Naive thymus-derived CD8-positive, alpha-beta T cell (primary cell): ENCODE measurements around the gene GGCT. TPM values are rescaled to one million over a fixed set of nuclear protein-coding genes. Genes with fewer than 3 reads are reported as not detected.
A peak's percentile ranks its signal among the peaks of the same experiment; 100 is the strongest.
"Not testable (repeated sequence)": the region's sequence is repeated elsewhere in the genome, so short reads cannot be mapped to it uniquely, and the experiment has no call there.

Experiments used
- ATAC-seq, 2 donors: fragments of 150-1000 bp; cut with Tn5 transposase in 1 of 2; sonication (Bioruptor Pico), chemical (Tn5 transposase) in 1 of 2; 1 replicate in 1 of 2; 2 replicates in 1 of 2; pipeline ENCODE4 v1.10.0; 2021; ENCODE audit warnings: mild to moderate bottlenecking in 2 of 2, moderate library complexity in 2 of 2
- POLR2A ChIA-PET: fragments of 350-600 bp; sonication (Branson Sonifier 250); formaldehyde crosslinking; loops from one replicate; lab custom pipeline; 2021; ENCODE audit warnings: antibody characterized with exemption; lab: Charles Lee
- DNase-seq, 10 donors: peaks; one replicate each; pipeline versions ENCODE4 v3.0.0 to v3.0.0-alpha.2; 2020 to 2022
- H3K27ac Mint-ChIP-seq, 10 donors: one replicate each; pipeline ENCODE4 v1.8.0; 2020 to 2022; ENCODE audit warnings: mild to moderate bottlenecking in 10 of 10, mixed read lengths in 10 of 10, moderate library complexity in 4 of 10, inconsistent platforms in 1 of 10
- H3K27me3 Mint-ChIP-seq, 5 donors: one replicate each; pipeline ENCODE4 v1.8.0; 2021 to 2022; ENCODE audit warnings: mixed read lengths in 5 of 5
- H3K36me3 Mint-ChIP-seq, 3 donors: one replicate each; pipeline ENCODE4 v1.8.0; 2020 to 2022; ENCODE audit warnings: mixed read lengths in 3 of 3, mild to moderate bottlenecking in 2 of 3, inconsistent platforms in 1 of 3
- H3K4me1 Mint-ChIP-seq, 4 donors: one replicate each; pipeline ENCODE4 v1.8.0; 2021 to 2022; ENCODE audit warnings: mixed read lengths in 4 of 4
- H3K4me3 Mint-ChIP-seq, 10 donors: one replicate each; pipeline ENCODE4 v1.8.0; 2020 to 2022; ENCODE audit warnings: mild to moderate bottlenecking in 10 of 10, mixed read lengths in 10 of 10, moderate library complexity in 6 of 10, inconsistent platforms in 1 of 10
- H3K9me3 Mint-ChIP-seq, 9 donors: one replicate each; pipeline ENCODE4 v1.8.0; 2020 to 2022; ENCODE audit warnings: mixed read lengths in 9 of 9, mild to moderate bottlenecking in 3 of 9, inconsistent platforms in 1 of 9, moderate library complexity in 1 of 9
- polyA plus RNA-seq, 3 donors: library from polyadenylated mRNA; unstranded; fragments of 300-500 nt; fragmentation: Illumina TruSeq; gene quantifications; one replicate each; pipeline ENCODE4 v1.2.3, GENCODE V29; 2021
- total RNA-seq, 8 experiments: library from RNA in 2 of 8; stranded (reverse) in 2 of 8; gene quantifications; one replicate each; pipeline ENCODE4 v1.2.3 and lab custom pipeline; 2021 to 2026

GGCT gene
- total and polyA plus RNA-seq, 5 experiments from 2014 or later: 13.8 to 28.2 (median 26.0) TPM

- Mint-ChIP-seq H3K36me3 (peaks cover 0 to 7% (median 0%) of the 10 kb centered on the region in 3 donors), H3K27me3 (no peaks in the 10 kb centered on the region), H3K9me3 (no peaks in the 10 kb centered on the region), H3K4me3 (no peak overlapping the region), H3K4me1 (peaks cover 0 to 1% (median 0%) of the 10 kb centered on the region in 4 donors), H3K27ac (peak overlapping the region in 1 of 10 donors; percentile 77)
- DNase-seq (no peak), ATAC-seq (no peak)
- POLR2A ChIA-PET: no interaction called here
Measured at GRCh38 chr7:30513762-30514161, 9.1 kb upstream of the GGCT start.

DNA sequence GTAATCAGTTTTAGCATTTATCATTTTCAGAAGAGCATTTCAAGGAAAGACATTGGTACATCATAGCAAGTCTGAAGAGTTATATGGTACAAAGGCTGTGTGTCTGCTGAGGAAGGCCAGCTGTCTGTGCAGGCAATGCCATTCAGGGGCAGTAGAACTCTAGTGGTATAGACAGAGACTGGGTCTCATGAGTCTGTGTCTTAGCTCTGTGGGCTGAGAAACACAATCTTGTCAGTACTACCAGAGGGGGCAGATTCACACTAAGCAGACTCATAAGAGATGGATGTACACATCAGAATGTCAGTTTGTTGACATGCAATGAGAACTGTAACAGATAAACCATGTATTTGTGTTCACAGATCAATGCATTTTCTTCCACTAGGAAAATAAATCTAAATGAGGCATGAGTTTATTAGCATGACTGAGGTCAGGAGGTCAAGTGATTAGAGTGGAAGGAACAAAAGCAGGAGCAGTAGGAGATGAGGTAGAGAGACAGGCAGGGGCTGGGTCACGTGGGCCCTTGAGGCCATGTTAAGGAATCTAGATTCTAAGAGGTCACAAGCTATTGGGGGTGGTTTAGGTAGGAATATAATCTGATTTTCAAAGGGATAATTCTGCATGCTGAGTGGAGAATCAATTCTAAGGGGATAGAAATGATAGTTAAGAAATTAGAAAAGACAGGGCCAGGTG lies 7.5 kb upstream of the GGCT start:
- DNase-seq: no peak
- no peak overlapping the region for H3K4me3 Mint-ChIP-seq
- POLR2A ChIA-PET: no interaction called here
- H3K27ac Mint-ChIP-seq: peak overlapping the region in 3 of 10 donors; percentile 18 to 77 (median 29)
- H3K4me1 Mint-ChIP-seq: peaks cover 0 to 1% (median 0%) of the 10 kb centered on the region in 4 donors
- no peaks in the 10 kb centered on the region for H3K9me3 Mint-ChIP-seq
- no peak for ATAC-seq
- H3K27me3 Mint-ChIP-seq: no peaks in the 10 kb centered on the region
- H3K36me3 Mint-ChIP-seq: peaks cover 0 to 7% (median 0%) of the 10 kb centered on the region in 3 donors

DNA sequence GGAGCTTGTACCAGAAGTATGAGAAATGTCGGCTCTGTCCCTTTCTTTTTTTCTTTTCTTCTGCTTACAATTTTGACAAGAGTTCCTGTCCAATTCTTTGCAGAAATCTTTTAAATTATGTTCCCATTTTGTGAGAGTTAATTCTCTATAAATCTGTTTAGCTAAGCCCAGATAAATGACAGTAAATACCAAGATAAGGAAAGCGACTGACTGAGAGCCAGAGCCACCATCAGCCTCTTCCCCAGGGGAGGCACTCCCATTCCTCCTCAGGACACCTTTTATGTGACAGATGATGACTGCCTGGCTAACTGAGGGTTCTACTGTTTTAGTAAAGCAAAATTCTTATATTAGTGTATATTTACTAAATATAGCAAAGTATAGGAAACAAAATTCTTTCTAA lies 6.9 kb upstream of the GGCT start:
- Mint-ChIP-seq H3K4me1 (peaks cover 0 to 2% (median under 1%) of the 10 kb centered on the region in 4 donors), H3K9me3 (no peaks in the 10 kb centered on the region), H3K27ac (peak overlapping the region in 1 of 10 donors; percentile 1), H3K27me3 (no peaks in the 10 kb centered on the region), H3K4me3 (no peak overlapping the region), H3K36me3 (peaks cover 0 to 7% (median 0%) of the 10 kb centered on the region in 3 donors)
- POLR2A ChIA-PET: no interaction called here
- DNase-seq: no peak
- ATAC-seq: no peak

DNA sequence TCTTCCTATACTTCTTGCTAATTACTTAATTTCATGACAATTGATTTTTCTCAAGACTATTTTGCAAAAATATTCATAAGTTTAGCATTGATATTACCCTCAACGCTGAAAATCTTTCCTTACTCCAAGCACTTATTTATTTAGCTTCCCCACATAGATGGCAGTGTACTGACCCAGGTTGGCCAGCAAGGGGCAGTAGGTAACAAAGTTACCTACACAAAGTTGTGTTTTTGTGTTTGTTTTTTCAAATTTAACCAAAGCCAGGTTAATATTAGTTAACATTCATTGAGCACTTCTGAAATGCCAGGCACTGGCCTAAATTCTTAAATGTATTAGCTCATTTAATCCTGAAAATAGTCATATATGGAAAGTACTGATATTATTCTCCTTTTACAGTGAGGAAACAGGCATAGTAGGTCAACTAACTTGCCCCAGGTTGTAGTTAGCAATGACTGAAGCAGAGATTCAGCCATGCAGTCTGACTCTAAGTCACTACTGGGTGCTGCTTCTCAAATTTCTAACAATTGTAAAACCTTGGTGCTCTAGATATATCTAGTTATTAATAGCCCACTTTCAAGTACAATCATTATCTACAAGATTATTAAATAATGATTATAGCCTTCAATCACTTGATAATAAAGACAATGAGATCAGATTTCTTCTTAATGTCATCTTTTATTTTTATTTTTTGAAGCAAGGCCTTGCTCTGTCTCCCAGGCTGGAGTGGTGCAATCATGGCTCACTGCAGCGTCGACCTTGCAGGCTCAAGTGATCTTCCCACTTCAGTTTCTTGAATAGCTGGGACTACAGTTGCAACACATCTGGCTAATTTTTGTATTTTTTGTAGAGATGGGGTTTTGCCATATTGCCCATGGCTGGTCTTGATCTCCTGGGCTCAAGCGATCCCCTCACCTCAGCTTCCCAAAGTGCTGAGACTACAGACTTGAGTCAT lies 5.8 kb upstream of the GGCT start:
- POLR2A ChIA-PET: no interaction called here
- H3K4me3 Mint-ChIP-seq: no peak overlapping the region
- DNase-seq: peak in 5 of 10 donors; percentile 14 to 28 (median 25)

GRCh38 chr7:30509171-30509857 lies 4.7 kb upstream of the GGCT start:
- H3K36me3 Mint-ChIP-seq, POLR2A ChIA-PET, DNase-seq, H3K4me3 Mint-ChIP-seq, ATAC-seq, H3K9me3 Mint-ChIP-seq, H3K27me3 Mint-ChIP-seq: not testable (repeated sequence)
- peak overlapping the region in 1 of 10 donors; percentile 6 for H3K27ac Mint-ChIP-seq
- peaks cover 3 to 13% (median 10%) of the 10 kb centered on the region in 4 donors for H3K4me1 Mint-ChIP-seq

More for the DNA sequence above, 5.8 kb upstream of the GGCT start:
- no peaks in the 10 kb centered on the region for H3K9me3 Mint-ChIP-seq
- no peaks in the 10 kb centered on the region for H3K27me3 Mint-ChIP-seq
- ATAC-seq: peak; percentile 66 to 68
- H3K27ac Mint-ChIP-seq: no peak overlapping the region
- peaks cover 1 to 7% (median 5%) of the 10 kb centered on the region in 4 donors for H3K4me1 Mint-ChIP-seq
- H3K36me3 Mint-ChIP-seq: peaks cover 0 to 3% (median 0%) of the 10 kb centered on the region in 3 donors

DNA sequence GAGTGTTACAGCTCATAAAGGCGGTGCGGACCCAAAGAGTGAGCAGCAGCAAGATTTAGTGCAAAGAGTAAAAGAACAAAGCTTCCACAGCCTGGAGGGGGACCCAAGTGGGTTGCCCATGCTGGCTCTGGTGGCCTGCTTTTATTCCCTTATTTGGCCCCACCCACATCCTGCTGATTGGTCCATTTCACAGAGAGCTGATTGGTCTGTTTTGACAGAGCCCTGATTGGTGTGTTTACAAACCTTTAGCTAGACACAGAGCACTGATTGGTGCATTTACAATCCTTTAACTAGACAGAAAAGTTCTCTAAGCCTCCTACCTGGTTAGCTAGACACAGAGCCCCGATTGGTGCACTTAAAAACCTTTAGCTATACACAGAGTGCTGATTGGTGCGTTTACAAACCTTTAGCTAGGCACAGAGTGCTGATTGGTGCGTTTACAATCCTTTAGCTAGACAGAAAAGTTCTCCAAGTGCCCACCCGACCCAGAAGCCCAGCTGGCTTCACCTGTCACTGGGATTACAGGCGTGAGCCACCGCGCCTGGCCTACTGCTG lies 2.8 kb upstream of the GGCT start:
- H3K27me3 Mint-ChIP-seq, H3K9me3 Mint-ChIP-seq, POLR2A ChIA-PET, H3K36me3 Mint-ChIP-seq, DNase-seq, H3K27ac Mint-ChIP-seq, ATAC-seq: not testable (repeated sequence)
- peak overlapping the region in 3 of 10 donors; percentile 14 to 79 (median 29) for H3K4me3 Mint-ChIP-seq
- peaks cover 18 to 30% (median 27%) of the 10 kb centered on the region in 4 donors for H3K4me1 Mint-ChIP-seq

DNA sequence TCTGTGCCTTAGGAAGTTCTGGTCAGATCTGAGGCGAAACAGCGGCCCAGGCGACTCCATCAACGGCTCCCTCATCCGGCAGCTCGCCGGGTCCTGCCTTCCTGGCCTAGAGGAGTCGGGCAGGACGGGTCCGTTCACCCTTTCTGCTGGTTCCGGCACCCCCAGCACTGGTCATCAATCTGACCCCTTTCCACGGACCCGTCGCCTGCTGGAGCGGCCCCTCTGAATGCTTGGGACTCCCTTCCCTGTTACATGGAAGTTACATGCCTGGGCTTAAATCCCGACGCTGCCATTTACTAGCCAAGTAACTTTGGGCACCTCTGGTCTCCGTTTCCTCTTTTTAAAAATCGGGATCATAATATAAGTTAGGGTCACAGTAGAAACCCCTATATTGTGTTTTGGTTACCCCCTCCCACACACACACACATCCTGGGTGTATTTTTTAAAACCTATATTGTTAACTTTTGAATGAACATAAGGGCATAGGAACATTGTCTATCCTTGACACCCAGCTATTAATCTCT lies 607 bp upstream of the GGCT start:
- H3K4me1 Mint-ChIP-seq: peaks cover 23 to 49% (median 40%) of the 10 kb centered on the region in 4 donors
- H3K4me3 Mint-ChIP-seq: peak overlapping the region; percentile 87 to 99 (median 95)
- H3K9me3 Mint-ChIP-seq: no peaks in the 10 kb centered on the region
- DNase-seq (no peak), ATAC-seq (no peak)
- H3K27ac Mint-ChIP-seq: peak overlapping the region; percentile 80 to 97 (median 93)
- H3K27me3 Mint-ChIP-seq: no peaks in the 10 kb centered on the region
- POLR2A ChIA-PET: interaction anchor here (0.9 kb wide), 1 partner anchor 27 kb away, joined by 3 read pairs; the partner anchor contains the start of gene NOD1
- H3K36me3 Mint-ChIP-seq: peaks cover 0 to 4% (median 4%) of the 10 kb centered on the region in 3 donors

DNA sequence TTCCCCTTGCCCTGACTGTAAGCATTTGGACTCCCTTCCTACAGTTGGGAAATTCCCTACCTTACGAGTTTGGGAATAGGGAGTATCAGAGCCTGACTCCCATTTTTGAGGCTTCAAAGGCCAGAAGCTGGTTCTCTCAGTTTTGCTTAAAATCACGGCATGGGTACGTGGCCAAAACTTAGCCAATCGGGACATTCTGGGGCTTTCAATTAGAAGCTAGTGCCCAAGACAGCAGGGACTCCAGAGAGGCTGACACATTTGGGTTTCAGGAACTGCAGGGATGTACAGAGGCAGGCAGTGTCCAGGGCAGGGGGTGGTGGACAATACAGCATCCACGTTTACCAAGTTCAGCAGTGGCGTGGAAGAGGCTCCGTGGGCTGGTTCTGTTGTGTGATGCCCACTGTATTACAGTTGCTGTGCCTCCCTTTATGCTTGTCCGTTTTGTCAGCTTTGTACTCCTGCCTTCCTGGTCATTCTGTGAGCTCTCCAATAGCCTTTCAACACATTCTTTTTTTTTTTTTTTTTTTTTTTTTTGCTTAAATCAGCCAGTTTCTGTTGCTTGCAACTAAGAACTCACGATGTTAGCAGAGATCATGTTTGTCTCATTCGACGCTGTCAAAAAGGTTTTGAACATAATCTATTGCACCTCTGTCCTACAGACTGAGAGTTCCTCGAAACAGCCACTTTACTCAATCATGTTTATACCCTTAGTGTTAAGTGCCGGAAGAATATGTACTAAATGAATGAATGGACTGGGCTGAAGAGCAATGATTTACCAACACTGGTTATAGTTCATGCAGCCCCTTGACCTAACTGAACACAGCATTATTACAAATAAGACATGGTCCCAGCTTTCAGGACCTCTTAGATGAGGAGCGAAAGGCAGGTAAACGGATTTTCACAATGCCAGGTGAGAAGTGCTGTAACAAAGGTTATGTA lies 1.1 kb downstream of the GGCT start:
- POLR2A ChIA-PET: interaction anchor here (0.6 kb wide), 1 partner anchor 220 kb away, joined by 4 read pairs; no protein-coding TSS in a partner anchor
- H3K36me3 Mint-ChIP-seq: peaks cover 0 to 16% (median 4%) of the 10 kb centered on the region in 3 donors
- no peak for DNase-seq
- peak overlapping the region; percentile 51 to 95 (median 88) for H3K27ac Mint-ChIP-seq
- no peaks in the 10 kb centered on the region for H3K27me3 Mint-ChIP-seq
- H3K4me3 Mint-ChIP-seq: peak overlapping the region; percentile 87 to 99 (median 95)
- no peak for ATAC-seq
- peaks cover 22 to 50% (median 41%) of the 10 kb centered on the region in 4 donors for H3K4me1 Mint-ChIP-seq
- no peaks in the 10 kb centered on the region for H3K9me3 Mint-ChIP-seq

DNA sequence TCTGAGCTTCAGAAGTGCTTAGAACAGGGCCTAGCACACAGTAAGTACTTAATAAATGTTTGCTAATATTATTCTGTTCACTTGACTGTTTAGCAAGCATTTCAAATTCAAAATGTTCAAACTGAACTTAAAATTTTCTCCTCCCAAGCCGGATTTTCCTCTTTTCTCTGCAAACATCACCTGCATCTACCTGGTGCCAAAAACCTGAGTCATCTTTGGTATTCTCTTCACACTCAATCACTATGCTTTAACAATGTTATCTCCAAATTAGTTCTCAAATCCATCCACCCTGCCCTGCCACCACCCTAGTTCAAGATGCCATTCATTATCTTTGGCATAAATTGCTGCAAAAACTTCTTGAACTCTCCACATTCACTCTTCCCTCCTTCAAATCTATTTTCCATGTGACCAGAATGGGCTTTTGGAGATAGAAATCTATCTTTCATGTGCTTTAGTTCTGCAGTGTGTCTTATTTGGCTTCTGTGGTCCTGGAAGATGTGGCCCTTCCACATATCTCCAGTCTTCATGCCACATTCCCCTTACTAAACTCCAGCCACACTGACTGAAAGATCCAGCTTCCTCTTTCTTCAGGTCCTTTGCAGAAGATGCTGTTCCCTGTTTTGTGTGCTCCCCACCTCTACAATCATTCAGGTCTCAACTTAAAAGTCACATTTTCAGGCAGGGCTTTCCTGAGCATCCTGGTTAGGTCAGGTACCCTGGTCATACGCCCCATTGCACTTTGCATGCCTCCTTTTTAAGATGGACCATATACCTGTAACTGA lies 2.0 kb downstream of the GGCT start:
- Mint-ChIP-seq H3K9me3 (no peaks in the 10 kb centered on the region), H3K27ac (peak overlapping the region in 1 of 10 donors; percentile 89), H3K4me1 (peaks cover 22 to 50% (median 41%) of the 10 kb centered on the region in 4 donors), H3K27me3 (no peaks in the 10 kb centered on the region), H3K4me3 (peak overlapping the region in 9 of 10 donors; percentile 5 to 99 (median 87)), H3K36me3 (peaks cover 0 to 18% (median 4%) of the 10 kb centered on the region in 3 donors)
- no peak for DNase-seq
- no peak for ATAC-seq
- POLR2A ChIA-PET: interaction anchor here (0.7 kb wide), 1 partner anchor 41 kb away, joined by 3 read pairs; no protein-coding TSS in a partner anchor

DNA sequence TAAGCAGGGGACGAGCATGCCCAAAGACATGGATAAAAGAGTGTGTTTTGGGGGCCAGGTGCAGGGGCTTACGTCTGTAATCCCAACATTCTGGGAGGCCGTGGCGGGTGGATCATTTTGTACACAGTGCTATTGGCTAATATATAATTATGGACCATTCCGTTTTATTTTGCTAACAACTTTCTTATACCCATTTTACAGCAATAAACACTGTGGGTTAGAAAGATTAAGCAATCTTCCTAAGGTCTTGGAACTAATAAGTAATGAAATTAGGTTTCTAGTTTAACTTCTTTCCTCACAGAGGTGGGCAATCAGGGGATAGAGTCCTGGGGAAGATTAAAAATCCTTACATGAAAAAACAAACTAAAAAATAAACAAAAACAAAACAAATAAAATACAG lies 3.4 kb downstream of the GGCT start:
- no peaks in the 10 kb centered on the region for H3K9me3 Mint-ChIP-seq
- DNase-seq: no peak
- peaks cover 9 to 30% (median 13%) of the 10 kb centered on the region in 3 donors for H3K36me3 Mint-ChIP-seq
- no peaks in the 10 kb centered on the region for H3K27me3 Mint-ChIP-seq
- POLR2A ChIA-PET: no interaction called here
- no peak for ATAC-seq
- peaks cover 23 to 50% (median 41%) of the 10 kb centered on the region in 4 donors for H3K4me1 Mint-ChIP-seq
- H3K27ac Mint-ChIP-seq: no peak overlapping the region
- no peak overlapping the region for H3K4me3 Mint-ChIP-seq
